GM18498 (cell line): Measurements from ENCODE around the gene RBM27.
"Not testable (repeated sequence)": the region's sequence is repeated elsewhere in the genome, so short reads cannot be mapped to it uniquely, and the experiment has no call there.

Experiments used
- ATAC-seq: cut with Tn5 transposase; IDR thresholded peaks from one replicate; pipeline ENCODE4 v1.9.1; 2021; ENCODE audit warnings: mild to moderate bottlenecking, moderate library complexity; ENCODE audit not compliant: unreplicated experiment

Gene RBM27, protein sequence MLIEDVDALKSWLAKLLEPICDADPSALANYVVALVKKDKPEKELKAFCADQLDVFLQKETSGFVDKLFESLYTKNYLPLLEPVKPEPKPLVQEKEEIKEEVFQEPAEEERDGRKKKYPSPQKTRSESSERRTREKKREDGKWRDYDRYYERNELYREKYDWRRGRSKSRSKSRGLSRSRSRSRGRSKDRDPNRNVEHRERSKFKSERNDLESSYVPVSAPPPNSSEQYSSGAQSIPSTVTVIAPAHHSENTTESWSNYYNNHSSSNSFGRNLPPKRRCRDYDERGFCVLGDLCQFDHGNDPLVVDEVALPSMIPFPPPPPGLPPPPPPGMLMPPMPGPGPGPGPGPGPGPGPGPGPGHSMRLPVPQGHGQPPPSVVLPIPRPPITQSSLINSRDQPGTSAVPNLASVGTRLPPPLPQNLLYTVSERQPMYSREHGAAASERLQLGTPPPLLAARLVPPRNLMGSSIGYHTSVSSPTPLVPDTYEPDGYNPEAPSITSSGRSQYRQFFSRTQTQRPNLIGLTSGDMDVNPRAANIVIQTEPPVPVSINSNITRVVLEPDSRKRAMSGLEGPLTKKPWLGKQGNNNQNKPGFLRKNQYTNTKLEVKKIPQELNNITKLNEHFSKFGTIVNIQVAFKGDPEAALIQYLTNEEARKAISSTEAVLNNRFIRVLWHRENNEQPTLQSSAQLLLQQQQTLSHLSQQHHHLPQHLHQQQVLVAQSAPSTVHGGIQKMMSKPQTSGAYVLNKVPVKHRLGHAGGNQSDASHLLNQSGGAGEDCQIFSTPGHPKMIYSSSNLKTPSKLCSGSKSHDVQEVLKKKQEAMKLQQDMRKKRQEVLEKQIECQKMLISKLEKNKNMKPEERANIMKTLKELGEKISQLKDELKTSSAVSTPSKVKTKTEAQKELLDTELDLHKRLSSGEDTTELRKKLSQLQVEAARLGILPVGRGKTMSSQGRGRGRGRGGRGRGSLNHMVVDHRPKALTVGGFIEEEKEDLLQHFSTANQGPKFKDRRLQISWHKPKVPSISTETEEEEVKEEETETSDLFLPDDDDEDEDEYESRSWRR

GRCh38 chr5:146203011-146203871 lies at the start of gene RBM27:
TSS of gene RBM27 (plus strand) at chr5:146203605. CDS start at chr5:146203766, 161 bp downstream.
- ATAC-seq, result peak; percentile 100

- no peak for ATAC-seq
These were observed 45.1 kb upstream of the RBM27 start for GRCh38 chr5:146158255-146158654.

DNA sequence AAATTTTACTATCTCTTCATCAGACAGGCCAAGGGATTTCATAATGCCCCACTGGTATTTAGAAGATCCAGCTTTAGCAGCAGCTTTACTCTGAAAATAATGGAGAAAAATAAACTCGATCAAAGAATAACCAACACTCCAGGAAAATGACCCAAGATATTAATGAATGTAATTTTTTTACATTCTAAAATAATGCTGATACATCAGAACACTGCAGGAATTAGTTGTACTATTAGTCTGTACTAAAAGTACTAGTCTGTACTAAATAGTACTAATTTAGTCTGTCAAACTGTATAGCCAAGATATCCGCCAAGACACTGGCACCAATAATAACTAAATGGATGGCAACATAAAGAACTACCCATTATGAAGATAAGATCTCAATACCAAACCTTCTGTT lies 39.0 kb upstream of the RBM27 start:
- ATAC-seq, result no peak

- no peak for ATAC-seq
These were observed 37.9 kb upstream of the RBM27 start for GRCh38 chr5:146165460-146165859.

- ATAC-seq, result no peak
These were observed 37.5 kb upstream of the RBM27 start for GRCh38 chr5:146165903-146166302.

DNA sequence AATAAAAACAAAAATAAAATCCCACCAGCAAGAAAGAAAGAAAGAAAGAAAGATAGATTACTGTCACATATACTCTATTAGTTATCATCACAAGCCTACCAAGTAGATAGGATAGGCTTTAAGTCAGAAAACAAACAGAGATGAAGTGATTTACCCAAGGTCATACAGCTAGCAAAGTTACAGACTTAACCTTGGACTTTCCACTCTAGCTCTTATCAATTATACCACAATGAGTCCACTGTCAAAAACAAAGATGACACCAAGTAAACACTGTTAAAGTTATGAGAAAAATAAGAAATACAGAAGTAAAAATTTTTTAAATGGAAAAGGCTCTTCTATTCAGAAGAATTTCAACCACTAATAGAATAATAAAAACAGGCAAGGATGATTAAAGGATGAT lies 34.3 kb upstream of the RBM27 start:
- no peak for ATAC-seq

- peak; percentile 81 for ATAC-seq
These were observed 30.4 kb upstream of the RBM27 start for GRCh38 chr5:146173049-146173448.

GRCh38 chr5:146173597-146173996 lies 29.8 kb upstream of the RBM27 start:
- ATAC-seq, result peak; percentile 96

DNA sequence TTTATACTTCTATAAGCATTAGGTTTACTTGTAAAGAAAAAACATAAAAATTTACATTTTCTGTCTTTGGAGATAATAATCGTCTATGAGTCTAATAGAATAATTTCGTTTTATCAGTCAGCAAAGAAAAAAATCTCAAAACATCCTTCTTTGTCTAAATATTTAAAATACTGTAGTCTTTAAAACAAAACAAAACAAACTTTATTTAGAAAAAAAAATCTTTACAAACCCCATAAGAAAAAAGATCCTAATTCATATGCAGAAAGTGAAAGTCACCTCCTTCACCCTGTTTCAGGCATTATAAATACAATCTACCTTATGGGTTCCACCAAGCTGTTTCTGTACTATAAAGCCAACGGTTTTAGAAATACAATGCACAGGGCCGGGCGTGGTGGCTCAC lies 26.6 kb upstream of the RBM27 start:
- ATAC-seq, result no peak

- ATAC-seq, result no peak
These were observed 23.7 kb upstream of the RBM27 start for GRCh38 chr5:146179696-146180095.

GRCh38 chr5:146183403-146183802 lies 20.0 kb upstream of the RBM27 start:
- ATAC-seq, result not testable (repeated sequence)

GRCh38 chr5:146185161-146185560 lies 18.2 kb upstream of the RBM27 start:
- no peak for ATAC-seq

GRCh38 chr5:146188358-146188757 lies 15.0 kb upstream of the RBM27 start:
- ATAC-seq, result no peak

GRCh38 chr5:146192571-146193043 lies 10.8 kb upstream of the RBM27 start:
- ATAC-seq, result no peak

DNA sequence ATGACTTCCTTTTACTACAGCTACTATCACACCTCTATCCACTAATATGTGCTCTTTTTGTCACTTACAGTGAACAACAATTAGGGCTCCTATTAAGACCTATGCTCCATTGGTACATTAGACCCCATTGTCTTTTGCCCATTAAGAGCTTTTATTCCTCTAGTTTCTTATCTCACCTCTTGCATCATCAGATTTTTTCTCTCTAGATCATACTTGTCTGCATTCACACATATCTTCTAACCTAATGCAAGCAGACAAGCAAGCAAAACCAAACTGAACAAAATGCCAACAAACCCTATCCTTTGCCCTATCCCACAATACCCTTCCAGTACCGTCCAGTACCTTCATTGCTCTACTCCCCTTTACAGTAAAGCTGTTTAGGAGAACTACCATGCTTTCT lies 10.1 kb upstream of the RBM27 start:
- no peak for ATAC-seq

GRCh38 chr5:146194997-146195396 lies 8.4 kb upstream of the RBM27 start:
- not testable (repeated sequence) for ATAC-seq

DNA sequence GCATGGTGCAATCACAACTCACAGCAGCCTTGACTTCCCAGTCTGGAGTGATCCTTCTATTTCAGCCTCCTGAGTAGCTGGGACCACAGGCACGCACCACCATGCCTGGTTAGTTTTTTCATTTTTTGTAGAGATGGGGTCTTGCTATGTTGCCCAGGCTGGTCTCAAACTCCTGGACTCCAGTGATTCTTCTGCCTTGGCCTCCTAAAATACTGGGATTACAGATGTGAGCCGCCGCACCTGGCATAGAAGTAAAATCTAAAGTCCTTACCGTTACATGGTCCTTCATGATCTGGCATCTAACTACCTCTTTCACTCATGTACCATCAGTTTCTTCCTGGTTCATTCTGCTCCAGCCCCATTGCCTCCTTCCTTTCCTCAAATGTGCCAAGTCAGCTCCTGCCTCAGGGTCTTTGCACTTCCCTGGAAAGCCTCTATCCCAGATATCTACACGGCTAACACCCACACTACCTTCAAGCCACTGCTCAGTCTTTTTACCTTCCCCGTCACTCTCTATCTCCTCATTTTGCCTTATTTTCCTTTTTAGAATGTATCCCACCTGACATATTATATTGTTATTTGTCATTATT lies 6.9 kb upstream of the RBM27 start:
- no peak for ATAC-seq

DNA sequence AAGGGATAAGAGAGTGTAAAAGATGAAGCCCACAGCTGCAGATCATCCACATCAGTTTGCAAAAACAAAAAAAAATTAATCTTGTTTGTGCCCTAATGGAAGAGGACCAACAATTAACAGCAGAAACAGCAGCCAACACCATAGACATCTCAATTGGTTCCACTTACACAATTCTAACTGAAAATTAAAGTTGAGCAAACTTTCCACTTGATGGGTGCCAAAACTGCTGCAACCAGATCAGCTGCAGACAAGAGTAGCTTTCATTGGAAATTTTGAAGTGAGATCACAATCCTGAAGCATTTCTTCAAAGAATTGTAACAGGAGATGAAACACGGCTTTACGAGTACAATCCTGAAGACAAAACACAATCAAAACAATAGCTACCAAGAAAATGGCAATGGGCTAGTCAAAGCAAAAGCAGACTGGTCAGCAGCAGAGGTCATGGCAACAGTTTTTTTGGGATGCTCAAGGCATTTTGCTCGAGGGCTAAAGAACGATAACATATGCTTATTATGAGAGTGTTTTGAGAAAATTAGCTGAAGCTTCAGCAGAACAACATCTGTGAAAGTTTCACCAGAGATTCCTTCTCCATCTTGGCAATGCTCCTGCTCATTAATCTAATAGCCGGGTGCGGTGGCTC lies 4.1 kb upstream of the RBM27 start:
- ATAC-seq, result no peak

DNA sequence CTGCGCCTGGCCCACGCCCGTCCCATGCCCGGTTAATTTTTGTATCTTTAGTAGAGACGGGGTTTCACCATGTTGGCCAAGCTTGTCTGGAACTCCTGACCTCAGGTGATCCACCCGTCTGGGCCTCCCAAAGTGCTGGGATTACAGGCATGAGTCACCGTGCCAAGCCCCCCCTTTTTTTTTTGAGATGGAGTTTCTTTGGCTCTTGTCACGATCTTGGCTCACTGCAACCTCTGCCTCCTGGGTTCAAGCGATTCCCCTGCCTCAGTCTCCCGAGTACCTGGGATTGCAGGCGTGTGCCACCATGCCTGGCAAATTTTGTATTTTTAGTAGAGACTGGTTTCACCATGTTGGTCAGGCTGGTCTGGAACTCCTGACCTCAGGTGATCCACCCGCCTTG lies 1.6 kb upstream of the RBM27 start:
- ATAC-seq, result not testable (repeated sequence)

DNA sequence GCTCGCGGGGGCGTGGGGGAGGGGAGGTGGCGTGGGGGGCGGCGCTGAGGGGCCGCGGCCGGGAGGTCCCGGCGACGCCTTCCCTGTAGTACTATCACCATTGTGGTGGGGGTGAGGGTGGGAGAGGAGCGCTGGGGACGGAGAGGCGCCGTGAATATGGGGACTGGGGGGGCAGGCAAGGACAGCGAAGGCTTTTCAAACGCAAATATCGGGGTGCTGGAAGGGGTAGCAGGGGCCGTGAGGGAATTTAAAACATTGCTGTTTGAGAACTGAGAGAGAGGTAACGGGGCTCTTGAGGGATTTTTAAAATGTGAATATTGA lies 427 bp downstream of the RBM27 start:
- ATAC-seq, result no peak
